CD4-positive, alpha-beta T cell treated with Interleukin-6 for 4 hours (primary cell): ENCODE data around the gene PPP1R14B.
A peak's percentile ranks its signal among the peaks of the same experiment; 100 is the strongest.

Source experiments
- DNase-seq: peaks from one replicate; pipeline ENCODE4 v3.0.0-alpha.2; 2020; ENCODE audit warnings: mixed read lengths

The PPP1R14B gene

DNA sequence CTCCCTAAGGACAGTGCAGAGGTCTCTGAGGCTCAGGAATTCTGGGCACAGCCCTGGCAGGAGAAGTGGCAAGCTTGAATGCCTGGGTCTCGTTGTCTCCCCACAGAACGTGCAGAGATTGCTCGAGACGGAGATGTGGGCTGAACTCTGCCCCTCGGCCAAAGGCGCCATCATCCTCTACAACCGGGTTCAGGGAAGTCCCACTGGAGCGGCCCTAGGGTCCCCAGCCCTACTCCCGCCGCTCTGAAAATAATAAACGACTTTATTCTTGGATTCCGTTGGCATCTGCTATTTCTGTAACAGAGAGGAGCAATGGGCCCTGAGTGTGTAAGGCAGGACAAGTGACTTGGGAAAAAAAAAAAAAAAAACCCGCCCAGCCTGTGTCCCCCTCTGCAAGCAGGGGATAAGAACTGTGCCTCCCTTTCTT, 17.0 kb downstream of the PPP1R14B start:
- DNase-seq: no peak

GRCh38 chr11:64229090-64229743, 17.5 kb downstream of the PPP1R14B start:
- no peak for DNase-seq

GRCh38 chr11:64227405-64227956, 19.3 kb downstream of the PPP1R14B start:
- no peak for DNase-seq

DNA sequence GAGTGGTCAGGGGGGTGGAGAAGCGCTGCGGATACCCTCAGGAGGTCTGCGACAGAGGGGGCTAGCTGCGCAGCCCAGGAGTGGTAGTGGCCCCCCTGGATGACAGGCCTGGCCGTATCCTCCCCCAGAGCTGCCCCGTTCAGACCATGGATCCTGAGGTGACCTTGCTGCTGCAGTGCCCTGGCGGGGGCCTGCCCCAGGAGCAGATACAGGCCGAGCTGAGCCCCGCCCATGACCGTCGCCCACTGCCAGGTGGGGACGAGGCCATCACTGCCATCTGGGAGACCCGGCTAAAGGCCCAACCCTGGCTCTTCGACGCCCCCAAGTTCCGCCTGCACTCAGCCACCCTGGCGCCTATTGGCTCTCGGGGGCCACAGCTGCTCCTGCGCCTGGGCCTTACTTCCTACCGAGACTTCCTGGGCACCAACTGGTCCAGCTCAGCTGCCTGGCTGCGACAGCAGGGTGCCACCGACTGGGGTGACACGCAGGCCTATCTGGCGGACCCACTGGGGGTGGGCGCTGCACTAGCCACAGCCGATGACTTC, 20.2 kb downstream of the PPP1R14B start:
- DNase-seq: peak; percentile 71

DNA sequence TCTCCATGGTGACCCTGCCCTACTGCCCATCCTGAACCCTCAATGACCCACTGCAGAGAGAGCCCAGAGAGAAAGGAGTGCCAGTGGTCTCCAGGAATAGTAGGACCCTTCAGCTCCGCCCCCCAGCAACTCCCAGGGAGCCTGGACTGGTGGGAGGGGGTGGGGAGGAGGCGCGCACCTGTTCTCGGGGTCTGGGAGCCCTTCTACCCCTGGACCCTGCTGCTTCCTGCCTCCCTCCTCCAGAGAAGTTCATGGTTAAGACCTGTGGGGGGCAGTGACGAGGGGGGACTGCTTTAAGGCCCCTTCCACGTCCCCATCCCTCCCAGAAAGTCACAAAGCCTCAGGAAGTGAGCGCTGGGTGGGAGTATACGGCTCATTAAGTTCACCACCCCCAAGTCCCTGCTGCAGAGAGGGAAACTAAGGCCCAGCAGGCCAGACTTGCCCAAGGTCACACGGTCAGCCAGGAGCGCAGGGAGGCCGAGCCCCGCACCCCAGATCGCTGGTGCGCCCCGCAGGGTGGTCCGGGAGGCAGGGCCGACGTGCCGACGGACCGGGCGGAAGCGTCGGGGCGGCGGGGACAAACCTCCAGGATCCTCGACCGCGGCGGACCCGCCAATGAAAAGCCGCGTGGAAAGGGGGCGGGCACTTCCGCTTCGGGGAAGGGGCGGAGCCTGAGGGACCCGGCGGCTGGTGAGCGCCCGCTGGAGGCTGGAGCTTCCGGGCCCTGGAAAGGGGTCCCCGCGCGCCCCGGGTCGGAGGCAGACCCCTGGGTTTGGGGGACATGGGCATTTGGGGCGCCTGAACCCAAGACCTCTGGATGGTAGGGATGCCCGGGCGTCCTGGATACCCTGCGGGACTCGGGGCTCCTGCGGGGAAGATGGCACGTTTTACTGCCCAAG, 20.9 kb downstream of the PPP1R14B start, which contains the start of the genes NUDT22 and TRPT1:
Gene NUDT22 (plus strand): TSS at position 667 of the 899 bp plus-strand sequence. CDS start 379 bp downstream, outside the sequence.
Gene TRPT1 (minus strand): TSS at position 579 of the 899 bp plus-strand sequence. CDS start 326 bp downstream, at position 253.
- DNase-seq: peak; percentile 95

DNA sequence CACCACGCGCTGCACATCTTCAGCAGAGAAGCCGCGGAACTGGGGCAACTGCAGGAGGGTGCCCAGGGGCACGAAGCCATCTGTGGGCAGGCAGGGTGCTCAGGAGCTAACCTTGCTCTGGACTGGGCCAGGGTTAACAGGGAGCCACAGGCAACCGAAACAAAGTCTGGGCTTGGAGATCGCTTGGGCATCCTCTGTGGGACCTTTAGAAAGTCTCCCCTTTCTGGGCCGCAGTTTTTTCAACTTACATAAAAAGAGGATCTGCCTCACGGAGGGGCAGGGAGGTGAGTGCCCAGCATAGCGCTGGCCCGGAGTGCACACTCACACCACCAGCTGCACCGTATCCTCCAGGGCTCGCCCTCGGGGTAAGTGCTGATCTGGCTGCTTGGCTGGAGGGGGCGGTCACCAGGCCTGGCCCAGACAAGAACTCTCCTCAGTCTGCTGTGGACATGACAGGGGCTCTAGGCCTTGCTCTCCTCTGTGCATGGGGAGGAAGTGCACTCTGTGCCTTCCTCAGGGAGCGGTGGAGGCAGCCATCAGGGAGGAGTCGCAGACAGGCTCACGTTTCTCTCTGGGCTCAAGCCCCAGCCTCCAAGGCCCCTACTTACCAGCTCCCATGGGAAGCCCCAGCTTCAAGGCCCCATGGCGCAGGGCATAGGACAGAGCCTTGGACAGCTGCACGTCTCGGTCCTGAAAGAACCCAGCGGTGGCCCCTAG, 21.7 kb downstream of the PPP1R14B start:
- DNase-seq: no peak

DNA sequence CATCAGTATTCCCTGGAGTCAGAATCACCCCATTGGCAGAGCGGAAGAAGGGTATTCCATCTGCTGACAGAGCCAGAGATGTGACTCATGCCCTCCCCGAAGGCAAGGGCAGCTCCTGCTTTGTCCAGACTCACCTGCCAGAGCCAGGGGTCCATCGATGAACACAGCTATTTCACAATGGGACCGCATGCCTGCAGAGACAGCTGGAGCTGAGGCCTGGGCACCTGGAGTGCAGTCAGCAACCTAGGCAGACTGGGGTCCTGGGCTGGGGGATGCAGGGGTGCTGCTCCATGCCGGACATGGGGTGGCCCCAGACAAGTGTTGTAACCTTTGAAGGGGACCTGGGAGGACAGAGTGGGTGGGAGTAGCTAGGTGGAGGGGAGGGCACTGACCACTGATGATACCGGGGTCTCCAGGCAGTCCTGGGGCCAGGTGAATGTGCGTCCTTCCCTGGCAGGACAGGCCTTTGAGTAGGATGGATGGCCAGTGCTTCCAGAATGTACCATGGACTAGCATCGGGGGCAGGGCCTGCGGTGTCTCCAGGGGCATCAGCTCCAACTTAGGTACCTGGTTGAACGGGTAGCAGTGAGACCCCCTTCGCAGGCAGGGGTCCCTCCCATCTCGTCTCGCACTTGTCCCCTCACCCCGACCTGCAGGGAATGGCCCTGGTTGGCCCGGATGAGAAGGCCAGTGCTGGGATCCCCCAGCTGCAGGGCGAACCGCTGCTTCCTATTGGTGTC, 22.4 kb downstream of the PPP1R14B start:
- DNase-seq: no peak

DNA sequence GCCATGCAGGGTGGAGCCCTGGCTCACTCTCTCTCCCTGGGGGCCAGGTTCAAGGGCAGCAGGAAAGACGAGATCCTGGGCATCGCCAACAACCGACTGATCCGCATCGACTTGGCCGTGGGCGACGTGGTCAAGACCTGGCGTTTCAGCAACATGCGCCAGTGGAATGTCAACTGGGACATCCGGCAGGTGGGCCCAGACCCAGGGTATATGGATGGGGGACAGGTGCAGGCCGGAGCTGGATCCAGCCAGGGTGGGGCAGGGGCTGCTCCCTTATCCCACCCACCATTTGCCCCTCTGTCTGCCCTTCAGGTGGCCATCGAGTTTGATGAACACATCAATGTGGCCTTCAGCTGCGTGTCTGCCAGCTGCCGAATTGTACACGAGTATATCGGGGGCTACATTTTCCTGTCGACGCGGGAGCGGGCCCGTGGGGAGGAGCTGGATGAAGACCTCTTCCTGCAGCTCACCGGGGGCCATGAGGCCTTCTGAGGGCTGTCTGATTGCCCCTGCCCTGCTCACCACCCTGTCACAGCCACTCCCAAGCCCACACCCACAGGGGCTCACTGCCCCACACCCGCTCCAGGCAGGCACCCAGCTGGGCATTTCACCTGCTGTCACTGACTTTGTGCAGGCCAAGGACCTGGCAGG, 23.6 kb downstream of the PPP1R14B start:
- no peak for DNase-seq

DNA sequence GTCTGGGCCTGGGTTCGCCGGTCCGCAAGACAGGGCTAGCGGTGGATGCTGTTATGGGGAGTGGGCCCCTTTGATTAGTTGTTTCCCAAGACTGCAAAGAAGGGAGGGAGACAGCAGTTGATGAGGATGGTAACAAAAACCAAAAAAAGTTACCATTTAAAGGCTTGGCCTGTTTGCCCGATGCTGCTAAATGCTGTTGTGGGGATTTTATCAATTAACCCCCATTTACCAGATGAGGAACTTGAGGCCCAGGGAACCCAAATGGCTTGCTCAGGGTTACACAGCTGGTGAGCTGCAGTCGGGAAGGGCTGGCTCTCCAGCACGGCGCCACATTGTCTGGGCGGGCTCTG, 24.1 kb downstream of the PPP1R14B start:
- DNase-seq: no peak

GRCh38 chr11:64220798-64221197, 25.9 kb downstream of the PPP1R14B start:
- no peak for DNase-seq

- no peak for DNase-seq
Observed at GRCh38 chr11:64220271-64220670, 26.5 kb downstream of the PPP1R14B start.

DNA sequence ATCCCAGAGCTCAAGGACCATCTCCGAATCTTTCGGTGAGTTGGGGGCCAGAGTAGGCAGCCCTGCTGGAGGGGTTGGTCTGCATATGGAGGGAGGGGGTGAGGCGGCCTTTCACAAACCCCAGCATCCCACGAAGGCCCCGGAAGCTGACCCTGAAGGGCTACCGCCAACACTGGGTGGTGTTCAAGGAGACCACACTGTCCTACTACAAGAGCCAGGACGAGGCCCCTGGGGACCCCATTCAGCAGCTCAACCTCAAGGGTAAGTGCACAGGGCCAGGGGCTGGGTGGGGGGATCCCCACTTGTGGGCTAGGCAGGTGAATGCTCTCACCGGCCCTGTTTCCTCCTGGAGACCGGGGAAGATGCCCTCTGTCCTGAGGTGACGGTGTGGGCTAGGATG, 27.0 kb downstream of the PPP1R14B start:
- no peak for DNase-seq

DNA sequence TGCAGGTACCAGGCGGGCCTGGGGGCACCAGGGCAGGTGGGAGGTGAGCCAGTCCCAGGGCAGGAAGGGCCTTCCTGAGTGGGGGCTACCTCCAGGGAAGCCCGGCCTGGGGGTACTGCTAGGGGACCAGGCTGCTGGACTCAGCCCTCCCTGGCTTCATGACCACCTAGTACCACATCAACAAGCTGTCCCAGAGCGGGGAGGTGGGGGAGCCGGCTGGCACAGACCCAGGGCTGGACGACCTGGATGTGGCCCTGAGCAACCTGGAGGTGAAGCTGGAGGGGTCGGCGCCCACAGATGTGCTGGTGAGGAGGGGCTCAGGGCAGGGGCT, 27.4 kb downstream of the PPP1R14B start:
- DNase-seq: no peak

DNA sequence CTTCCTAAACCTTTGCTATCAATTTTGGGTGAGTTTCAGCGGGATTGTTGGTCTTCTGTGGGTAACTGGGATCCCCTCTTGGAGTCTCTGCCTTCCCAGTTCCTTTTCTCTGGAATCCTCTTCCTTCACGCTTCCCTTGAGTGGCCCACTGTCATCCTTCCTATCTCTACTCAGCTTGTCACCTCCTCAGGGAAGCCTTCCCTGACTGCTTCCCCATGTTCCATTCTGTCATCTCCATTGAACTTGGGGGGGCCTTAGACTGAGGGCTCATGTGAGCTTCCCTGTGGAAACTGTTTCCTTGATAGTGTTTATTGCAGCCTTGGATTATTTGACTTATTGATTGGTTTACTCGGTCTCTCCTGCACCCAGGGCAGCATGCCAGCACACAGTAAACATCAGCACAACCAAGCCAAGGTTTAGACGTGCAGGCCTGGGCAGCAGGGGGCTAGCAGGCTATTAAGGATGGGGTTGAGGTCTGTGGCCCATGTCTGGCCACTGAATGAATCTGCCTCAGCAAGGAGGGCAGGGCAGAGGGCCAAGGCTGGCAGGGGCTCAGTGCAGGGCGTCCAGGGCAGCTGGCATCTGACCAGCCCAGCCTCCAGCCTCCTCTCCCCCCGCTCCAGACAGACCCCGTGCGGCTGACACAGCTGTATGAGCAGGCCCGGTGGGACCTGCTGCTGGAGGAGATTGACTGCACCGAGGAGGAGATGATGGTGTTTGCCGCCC, 28.0 kb downstream of the PPP1R14B start:
- DNase-seq: no peak

GRCh38 chr11:64216879-64217278, 29.9 kb downstream of the PPP1R14B start:
- DNase-seq: peak; percentile 26

DNA sequence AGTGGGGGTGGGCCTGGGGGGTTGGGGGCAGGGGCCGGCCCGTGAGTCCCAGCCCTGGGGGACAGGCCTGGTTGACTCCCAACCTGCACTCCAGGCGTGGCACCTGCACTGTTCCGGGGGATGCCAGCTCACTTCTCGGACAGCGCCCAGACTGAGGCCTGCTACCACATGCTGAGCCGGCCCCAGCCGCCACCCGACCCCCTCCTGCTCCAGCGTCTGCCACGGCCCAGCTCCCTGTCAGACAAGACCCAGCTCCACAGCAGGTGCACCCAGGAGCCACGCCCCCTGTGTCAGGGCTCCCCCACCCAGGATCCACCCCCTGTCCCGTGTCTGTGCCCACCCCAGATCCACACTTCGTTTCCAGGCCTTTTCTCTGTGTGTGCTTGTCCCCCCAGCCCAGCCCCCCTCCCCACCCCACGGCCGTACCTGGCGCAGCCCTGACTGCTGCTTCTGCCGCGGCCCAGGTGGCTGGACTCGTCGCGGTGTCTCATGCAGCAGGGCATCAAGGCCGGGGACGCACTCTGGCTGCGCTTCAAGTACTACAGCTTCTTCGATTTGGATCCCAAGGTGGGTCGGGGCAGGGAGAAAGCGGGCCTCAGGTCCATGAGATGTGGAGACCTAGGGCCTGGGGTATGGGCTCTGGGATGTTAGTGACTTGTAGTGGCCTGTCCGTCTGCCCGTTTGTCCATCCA, 35.4 kb downstream of the PPP1R14B start:
- no peak for DNase-seq

GRCh38 chr11:64210301-64211020, 36.3 kb downstream of the PPP1R14B start:
- DNase-seq: no peak

- no peak for DNase-seq
Observed at GRCh38 chr11:64209563-64209843, 37.2 kb downstream of the PPP1R14B start.

DNA sequence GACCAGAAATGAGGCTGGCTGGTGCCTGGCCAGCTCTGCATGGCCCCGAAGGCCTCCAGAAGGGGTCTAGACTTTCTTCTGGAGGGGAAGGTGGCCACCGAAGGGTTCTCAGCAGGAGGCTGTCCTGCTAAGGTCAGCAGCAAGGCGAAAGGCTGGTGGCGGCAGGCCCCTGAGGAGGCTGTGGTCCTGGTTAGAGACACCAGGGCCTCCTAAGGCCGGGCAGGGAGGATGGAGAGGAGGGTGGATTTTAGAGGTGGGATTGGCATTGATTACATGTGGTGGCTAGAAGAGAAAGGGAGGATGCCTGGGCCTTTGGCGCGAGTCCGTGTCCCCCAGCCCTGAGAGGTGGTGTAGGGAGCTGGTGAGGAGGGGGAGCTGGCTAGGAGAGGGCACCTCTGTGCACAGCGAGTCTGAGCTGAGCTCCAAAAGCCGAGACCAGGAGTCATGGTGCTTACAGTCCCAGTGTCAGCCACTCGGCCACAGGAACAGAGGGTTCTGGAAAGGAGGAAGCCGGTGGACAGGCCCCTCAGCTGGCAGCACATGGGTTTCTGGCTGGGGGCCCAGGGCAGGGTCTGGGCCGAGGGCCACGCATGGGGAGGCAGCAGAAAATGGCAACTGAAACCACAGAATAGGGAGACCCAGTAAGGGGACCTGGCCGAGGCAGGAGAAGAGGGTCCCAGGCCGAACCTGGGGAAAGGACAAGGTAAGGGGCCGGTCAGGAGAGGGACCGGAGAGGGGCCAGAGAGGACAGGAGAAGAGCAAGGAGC, 37.8 kb downstream of the PPP1R14B start:
- DNase-seq: no peak
